HG03558 (cell line): ENCODE data around the gene ZNF394.
"Not testable (repeated sequence)": the region's sequence is repeated elsewhere in the genome, so short reads cannot be mapped to it uniquely, and the experiment has no call there.

Experiments used
- ATAC-seq: cut with Tn5 transposase; IDR thresholded peaks from one replicate; pipeline ENCODE4 v1.9.1; 2021; ENCODE audit warnings: moderate number of reproducible peaks; ENCODE audit not compliant: unreplicated experiment; ENCODE audit errors: extremely low read depth

ZNF394 gene

GRCh38 chr7:99499721-99500636 lies at the start of gene ZNF394:
ZNF394 (minus strand) TSS chr7:99500281; CDS start chr7:99500093, 188 bp downstream.
- ATAC-seq = peak; percentile 47

DNA sequence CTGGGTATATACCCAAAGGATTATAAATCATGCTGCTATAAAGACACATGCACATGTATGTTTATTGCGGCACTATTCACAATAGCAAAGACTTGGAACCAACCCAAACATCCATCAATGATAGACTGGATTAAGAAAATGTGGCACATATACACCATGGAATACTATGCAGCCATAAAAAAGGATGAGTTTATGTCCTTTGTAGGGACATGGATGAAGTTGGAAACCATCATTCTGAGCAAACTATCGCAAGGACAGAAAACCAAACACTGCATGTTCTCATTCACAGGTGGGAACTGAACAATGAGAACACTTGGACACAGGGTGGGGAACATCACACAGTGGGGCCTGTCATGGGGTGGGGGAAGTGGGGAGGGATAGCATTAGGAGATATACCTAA lies 49.5 kb upstream of the ZNF394 start:
- not testable (repeated sequence) for ATAC-seq

DNA sequence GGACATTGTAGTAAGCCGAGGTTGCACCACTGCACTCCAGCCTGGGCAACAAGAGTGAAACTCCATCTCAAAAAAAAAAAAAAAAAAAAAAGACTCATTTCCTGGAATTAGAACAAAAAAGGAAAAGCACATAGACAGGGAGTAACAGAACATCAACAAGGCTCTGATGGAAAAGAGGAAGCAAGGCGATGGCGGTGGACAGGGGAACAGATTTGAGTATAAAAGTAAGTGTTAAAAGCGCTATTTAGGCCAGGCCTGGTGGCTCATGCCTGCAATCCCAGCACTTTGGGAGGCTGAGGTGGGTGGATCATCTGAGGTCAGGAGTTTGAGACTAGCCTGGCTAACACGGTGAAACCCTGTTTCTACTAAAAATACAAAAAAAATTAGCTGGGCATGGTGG lies 45.2 kb upstream of the ZNF394 start:
- not testable (repeated sequence) for ATAC-seq

GRCh38 chr7:99543916-99544315 lies 43.8 kb upstream of the ZNF394 start:
- no peak for ATAC-seq

DNA sequence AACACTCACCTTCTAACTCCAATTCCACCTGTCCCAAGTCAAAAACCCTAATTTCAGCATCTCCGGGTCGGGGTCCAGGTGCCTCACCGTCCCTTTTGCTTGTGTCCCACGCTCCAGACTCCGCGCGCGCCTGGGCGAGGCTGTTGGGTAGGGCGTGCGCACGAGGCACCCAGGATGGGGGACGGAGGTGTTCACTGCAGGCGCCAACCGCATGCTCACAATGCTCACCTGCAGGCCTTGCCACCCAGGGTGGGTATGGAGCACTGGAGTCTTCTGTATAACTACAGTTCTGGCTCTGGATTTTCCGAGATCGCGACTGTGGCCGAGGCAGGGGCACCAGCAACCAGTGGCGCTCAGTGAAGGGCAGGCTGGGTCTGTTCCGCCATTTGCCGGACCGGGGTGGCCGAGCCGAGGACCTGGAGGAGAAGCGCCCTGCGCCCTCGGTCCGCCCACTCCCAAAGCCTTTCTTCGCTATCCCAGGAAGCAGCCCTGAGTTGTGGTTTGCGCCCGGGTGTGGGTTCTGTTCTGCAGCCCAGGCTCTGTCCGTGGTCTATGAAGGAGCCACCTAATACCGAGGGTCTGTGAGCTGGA lies 43.1 kb upstream of the ZNF394 start:
- ATAC-seq = no peak

DNA sequence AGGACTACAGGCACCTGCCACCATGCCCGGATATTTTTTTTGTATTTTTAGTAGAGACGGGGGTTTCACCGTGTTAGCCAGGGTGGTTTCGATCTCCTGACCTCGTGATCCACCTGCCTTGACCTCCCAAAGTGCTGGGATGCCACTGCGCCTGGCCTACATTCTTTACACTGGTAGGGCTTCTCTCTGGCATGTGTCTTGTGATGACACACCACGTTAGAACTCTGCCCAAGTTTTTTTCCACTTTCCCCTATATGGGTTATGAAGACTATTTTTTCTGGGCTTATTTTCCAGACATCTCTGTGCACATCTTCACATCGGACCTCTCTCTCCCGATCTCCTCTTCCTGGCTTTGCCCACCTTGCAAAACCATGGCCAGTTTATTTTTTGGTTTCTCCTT lies 41.1 kb upstream of the ZNF394 start:
- no peak for ATAC-seq

GRCh38 chr7:99540542-99540941 lies 40.5 kb upstream of the ZNF394 start:
- ATAC-seq = no peak

DNA sequence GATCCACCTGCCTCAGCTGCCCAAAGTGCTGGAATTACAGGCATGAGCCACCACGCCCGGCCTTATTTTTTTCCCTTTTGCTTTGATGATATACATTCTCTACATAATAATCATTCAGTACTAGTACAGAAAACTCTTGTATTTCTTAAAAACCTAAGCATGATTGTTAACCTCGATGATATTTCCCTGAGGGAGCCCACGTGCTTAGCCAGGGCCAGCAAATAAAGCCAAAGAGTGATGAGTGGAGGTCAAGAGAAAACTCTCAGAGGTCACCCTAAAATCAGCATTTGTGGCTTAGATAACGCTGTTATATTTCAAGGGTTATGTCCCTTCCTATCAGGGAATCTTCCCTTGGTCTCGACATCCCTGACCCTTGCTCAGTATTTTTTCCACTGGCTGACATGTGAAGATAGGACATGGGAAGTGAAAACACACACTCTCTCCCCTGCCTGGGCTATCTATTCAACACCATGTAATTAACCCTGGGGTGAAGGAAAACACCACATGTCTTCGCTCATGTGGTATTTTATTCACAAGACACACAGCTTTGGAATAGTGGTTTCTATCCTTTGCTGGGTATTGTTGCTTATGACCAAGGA lies 39.2 kb upstream of the ZNF394 start:
- no peak for ATAC-seq

DNA sequence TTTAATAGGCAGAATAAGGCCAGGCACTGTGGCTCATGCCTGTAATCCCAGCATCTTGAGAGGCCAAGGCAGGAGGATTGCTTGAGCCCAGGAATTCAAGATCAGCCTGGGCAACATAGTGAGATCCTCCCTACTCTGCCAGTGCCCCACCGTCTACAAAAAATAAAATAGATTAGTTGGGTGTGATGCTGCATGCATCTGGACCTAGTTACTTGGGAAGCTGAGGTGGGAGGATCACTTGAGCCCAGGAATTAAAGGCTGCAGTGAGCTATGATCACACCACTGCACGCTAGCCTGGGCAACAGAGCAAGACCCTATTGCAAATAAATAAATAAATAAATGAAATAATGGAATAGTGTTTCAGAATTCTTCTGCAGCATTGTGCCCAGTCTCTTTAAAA lies 35.6 kb upstream of the ZNF394 start:
- no peak for ATAC-seq

DNA sequence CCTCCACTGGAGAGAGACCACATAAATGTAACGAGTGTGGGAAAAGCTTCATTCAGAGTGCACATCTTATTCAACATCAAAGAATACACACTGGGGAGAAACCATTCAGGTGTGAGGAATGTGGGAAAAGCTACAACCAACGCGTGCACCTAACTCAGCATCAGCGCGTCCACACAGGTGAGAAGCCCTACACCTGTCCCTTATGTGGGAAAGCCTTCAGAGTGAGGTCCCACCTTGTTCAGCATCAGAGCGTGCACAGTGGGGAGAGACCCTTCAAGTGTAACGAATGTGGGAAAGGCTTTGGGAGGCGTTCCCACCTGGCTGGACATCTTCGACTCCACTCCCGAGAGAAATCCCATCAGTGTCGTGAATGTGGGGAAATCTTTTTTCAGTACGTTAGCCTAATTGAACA lies 31.3 kb upstream of the ZNF394 start:
- ATAC-seq = no peak

DNA sequence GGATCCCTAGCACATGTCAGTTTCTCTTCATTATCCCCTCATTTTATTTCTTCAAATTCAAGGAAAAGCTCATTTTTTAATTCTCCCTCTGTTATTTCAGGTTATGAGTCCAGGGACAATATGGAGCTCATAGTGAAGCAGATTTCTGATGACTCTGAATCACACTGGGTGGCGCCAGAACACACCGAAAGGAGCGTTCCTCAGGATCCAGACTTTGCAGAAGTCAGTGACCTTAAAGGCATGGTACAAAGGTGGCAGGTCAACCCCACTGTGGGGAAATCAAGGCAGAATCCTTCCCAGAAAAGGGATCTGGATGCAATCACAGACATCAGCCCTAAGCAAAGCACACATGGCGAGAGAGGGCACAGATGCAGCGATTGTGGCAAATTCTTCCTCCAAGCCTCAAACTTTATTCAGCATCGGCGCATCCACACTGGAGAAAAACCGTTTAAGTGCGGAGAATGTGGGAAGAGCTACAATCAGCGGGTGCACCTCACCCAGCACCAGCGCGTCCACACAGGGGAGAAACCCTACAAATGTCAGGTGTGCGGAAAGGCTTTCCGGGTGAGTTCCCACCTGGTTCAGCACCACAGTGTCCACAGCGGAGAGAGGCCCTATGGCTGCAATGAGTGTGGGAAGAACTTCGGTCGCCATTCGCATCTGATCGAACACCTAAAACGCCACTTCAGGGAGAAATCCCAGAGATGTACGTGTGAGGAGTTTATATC lies 25.8 kb upstream of the ZNF394 start:
- no peak for ATAC-seq

DNA sequence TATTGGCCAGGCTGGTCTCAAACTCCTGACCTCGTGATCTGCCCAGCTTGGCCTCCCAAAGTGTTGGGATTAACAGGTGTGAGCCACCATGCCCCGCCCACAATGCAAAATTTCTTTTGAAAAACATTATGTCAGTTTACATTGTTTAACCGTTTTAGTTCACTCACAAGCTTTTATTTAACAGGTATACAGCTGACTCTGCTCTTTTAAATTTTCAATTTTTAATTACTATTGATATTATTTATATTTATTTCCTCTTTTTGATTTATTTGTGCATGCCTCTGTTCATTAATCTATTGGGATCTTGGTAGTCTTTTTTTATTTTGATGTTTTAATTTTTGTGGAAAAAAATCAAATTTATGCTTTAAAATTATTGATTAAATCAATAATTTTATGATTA lies 21.3 kb upstream of the ZNF394 start:
- no peak for ATAC-seq

DNA sequence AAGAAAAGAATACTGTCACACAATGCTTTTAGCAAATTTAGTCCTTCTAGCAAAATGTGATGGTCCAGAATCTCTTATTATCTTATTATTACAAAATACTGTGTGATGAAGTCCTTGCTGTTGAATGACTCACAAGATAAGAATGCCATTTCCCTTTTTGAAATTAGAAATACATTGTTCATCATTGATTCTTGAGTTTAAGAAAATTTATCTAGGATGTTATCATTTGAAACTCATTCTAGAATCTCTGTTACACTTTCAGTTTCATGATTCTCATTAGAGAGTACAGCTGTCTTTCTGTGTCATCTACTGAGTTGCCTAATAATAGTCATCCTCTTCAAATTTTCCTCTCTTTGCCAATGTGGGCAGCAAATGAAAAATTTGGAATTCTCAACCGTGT lies 14.0 kb upstream of the ZNF394 start:
- no peak for ATAC-seq

GRCh38 chr7:99505324-99505662 lies 5.2 kb upstream of the ZNF394 start:
- ATAC-seq = no peak

DNA sequence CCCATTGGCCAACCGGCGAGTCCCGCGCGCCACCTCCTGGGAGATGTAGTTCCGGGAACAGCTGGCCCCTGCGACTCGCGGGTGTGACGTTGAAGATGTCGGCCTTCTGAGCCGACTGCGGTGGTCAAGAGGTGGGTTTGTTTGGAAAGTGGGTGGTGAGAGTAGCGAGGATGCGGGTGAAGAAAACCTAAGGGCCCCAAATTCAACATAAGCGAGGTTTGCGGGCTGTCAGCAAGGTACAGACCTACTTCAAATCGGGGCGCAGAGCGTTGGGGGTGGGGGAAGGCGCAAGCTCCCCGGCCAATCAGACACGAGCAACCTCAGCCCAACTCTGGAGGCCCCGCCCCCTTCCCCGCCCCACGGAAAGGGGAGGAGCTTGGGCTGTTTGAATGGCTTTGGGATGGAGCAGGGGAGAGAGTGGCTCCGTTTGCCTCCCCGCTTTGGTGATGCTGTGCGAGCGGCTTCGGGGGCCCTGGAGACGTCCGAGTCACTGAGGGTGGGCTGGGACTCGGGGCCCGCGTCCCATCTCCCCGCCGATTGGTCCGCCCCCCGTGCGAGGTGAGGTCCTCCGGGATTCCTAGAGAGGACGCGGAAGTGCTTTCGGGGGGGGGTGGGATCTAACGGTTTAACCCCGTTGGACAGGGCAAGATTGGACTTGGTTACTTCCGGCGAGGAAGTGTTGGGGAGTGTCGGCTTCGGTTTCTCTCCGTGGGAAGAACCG lies 4.7 kb upstream of the ZNF394 start, which contains the start of gene ZKSCAN5:
TSS of gene ZKSCAN5 (plus strand) at position 60 of the 721 bp plus-strand sequence. CDS start 1,383 bp downstream, outside the sequence.
- no peak for ATAC-seq

DNA sequence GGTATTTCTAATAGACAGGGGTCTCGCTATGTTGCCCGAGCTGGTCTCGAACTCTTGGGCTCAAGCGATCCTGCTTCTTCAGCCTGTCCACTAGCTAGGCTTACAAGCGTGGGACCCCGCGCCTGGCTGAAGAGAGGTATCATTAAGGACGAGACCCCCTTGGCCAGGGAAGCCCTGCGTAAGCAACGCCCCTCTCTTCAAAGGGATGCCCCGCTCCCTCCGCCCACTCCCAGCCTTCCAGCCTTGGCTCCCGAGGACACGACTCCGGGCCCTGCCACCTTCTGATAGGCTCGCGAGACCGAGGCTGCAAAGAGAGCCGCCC lies 4.2 kb upstream of the ZNF394 start:
- ATAC-seq = no peak

- not testable (repeated sequence) for ATAC-seq
These were observed 1.2 kb upstream of the ZNF394 start for GRCh38 chr7:99501236-99501635.

DNA sequence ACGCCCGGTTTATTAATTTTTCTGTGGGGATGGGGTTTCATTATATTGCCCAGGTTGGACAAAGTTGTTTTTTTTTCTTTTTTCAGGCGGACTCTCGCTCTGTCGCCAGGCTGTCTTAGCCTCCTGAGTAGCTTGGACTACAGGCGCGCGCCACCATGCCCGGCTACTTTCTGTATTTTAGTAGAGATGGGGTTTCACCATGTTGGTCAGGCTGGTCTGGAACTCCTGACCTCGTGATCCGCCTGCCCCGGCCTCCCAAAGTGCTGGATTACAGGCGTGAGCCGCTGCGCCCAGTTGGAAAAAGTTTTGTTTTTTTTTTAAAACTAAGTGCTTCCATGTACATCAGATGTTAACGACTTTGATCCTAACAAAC lies 542 bp upstream of the ZNF394 start:
- no peak for ATAC-seq

GRCh38 chr7:99499371-99499720 lies 735 bp downstream of the ZNF394 start:
- no peak for ATAC-seq

- ATAC-seq = no peak
These were observed 1.5 kb downstream of the ZNF394 start for GRCh38 chr7:99498546-99498944.
